Smooth muscle cell (in vitro differentiated cells): ENCODE data around the gene TMEM204. TPM values are rescaled to one million over a fixed set of nuclear protein-coding genes. Genes with fewer than 3 reads are reported as not detected.

Source experiments
- DNase-seq: peaks from one replicate; lab custom pipeline; 2025; ENCODE audit not compliant: unreplicated experiment; lab: John Stamatoyannopoulos, UW
- H2AFZ ChIP-seq: fragments of 200-600 bp; sonication (generic); 2 replicates; pipeline ENCODE4 v1.6.0; 2016; ENCODE audit warnings: antibody characterized with exemption, low read depth, mild to moderate bottlenecking
- H3F3A ChIP-seq: fragments of 200-600 bp; sonication (generic); 2 replicates; pipeline ENCODE4 v1.6.0; 2017; ENCODE audit warnings: antibody characterized with exemption, low read depth
- H3K27ac ChIP-seq: fragments of 200-600 bp; sonication (generic); 2 replicates; pipeline ENCODE4 v1.5.1; 2016; ENCODE audit warnings: low read depth, mild to moderate bottlenecking
- H3K27me3 ChIP-seq: fragments of 200-600 bp; sonication (generic); 2 replicates; pipeline ENCODE4 v1.6.1; 2016; ENCODE audit warnings: low read depth, mild to moderate bottlenecking
- H3K36me3 ChIP-seq: fragments of 200-600 bp; sonication (generic); 2 replicates; pipeline ENCODE4 v1.5.1; 2016; ENCODE audit warnings: low read depth
- H3K4me1 ChIP-seq: fragments of 200-600 bp; sonication (generic); 2 replicates; pipeline ENCODE4 v1.5.1; 2016; ENCODE audit warnings: low read depth
- H3K4me2 ChIP-seq: fragments of 200-600 bp; sonication (generic); 2 replicates; pipeline ENCODE4 v1.6.0; 2016; ENCODE audit warnings: mild to moderate bottlenecking
- H3K4me3 ChIP-seq: fragments of 200-600 bp; sonication (generic); 2 replicates; pipeline ENCODE4 v1.5.1; 2016; ENCODE audit warnings: mild to moderate bottlenecking
- H3K79me2 ChIP-seq: fragments of 200-600 bp; sonication (generic); 2 replicates; pipeline ENCODE4 v1.6.0; 2016; ENCODE audit warnings: low read depth, mild to moderate bottlenecking
- H3K9ac ChIP-seq: fragments of 200-600 bp; sonication (generic); 2 replicates; pipeline ENCODE4 v1.6.0; 2016; ENCODE audit warnings: low read depth
- H3K9me3 ChIP-seq: fragments of 200-600 bp; sonication (generic); replicated peaks from 2 replicates; pipeline ENCODE4 v1.5.1; 2016; ENCODE audit warnings: low read depth
- H4K20me1 ChIP-seq: fragments of 200-600 bp; sonication (generic); 2 replicates; pipeline ENCODE4 v1.6.0; 2016; ENCODE audit warnings: low read depth
- WGBS: methylation state at CpG from one replicate; pipeline ENCODE4 v1.1.7; 2016; ENCODE audit warnings: low lambda C conversion rate; 5-methylcytosine and 5-hydroxymethylcytosine counted together
- polyA plus RNA-seq: library from polyadenylated mRNA; unstranded; fragments of >200 nt; fragmentation: Nextera tagmentation; extraction: Ambion mirVana; gene quantifications from 2 replicates; pipeline ENCODE4 v1.2.1, GENCODE V29; 2016
- total RNA-seq: library from RNA; depleted of rRNA; stranded (reverse); fragments of >200 nt; gene quantifications from 2 replicates; pipeline ENCODE4 v1.2.3, GENCODE V29; 2014
- TF ChIP-seq, protein P1 (sequence below): fragments of 200-600 bp; sonication (generic); IDR thresholded peaks from 2 replicates; pipeline ENCODE4 v1.5.1; 2017; ENCODE audit warnings: borderline replicate concordance, mild to moderate bottlenecking, antibody characterized with exemption; ENCODE audit not compliant: insufficient read depth, poor library complexity, severe bottlenecking

The TMEM204 gene
- total and polyA plus RNA-seq, 2 experiments from 2014 or later = 0.90 to 4.2 TPM

DNA sequence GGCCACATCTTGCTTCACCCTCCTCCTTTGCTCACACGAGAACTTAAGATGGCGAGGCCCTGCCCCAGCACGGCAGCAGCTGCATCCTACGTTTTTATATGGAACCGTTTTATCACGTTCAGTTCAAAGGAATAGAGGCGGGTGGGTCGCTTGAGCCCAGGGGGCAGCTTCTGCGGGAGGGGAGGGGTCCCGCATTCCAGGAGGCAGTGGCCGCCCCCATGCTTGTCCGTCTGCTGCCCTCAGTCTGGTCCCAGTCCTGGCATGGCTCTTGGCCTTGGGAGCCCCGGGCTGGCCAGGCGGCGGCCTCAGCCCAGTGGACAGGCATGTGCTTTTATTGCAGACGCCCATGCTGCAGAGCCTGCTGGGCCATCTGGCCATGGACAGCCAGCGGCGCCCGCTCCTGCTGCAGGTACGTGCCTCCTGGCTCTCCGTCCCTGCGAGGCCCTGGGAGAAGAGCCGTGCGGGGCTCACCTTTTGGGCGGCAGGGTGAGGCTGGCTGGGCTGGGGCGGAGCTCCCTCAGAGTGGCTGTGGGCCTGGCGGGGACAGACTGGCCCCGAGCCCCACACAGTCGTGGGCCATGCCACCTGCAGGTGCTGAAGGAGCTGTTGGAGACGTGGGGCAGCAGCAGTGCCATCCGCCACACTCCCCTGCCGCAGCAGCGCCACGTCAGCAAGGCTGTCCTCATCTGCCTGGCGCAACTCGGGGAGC, 33.6 kb upstream of the TMEM204 start:
- no peak overlapping the region for H3K9ac ChIP-seq
- no peaks in the 10 kb centered on the region for H3F3A ChIP-seq
- TF ChIP-seq, protein P1, sequence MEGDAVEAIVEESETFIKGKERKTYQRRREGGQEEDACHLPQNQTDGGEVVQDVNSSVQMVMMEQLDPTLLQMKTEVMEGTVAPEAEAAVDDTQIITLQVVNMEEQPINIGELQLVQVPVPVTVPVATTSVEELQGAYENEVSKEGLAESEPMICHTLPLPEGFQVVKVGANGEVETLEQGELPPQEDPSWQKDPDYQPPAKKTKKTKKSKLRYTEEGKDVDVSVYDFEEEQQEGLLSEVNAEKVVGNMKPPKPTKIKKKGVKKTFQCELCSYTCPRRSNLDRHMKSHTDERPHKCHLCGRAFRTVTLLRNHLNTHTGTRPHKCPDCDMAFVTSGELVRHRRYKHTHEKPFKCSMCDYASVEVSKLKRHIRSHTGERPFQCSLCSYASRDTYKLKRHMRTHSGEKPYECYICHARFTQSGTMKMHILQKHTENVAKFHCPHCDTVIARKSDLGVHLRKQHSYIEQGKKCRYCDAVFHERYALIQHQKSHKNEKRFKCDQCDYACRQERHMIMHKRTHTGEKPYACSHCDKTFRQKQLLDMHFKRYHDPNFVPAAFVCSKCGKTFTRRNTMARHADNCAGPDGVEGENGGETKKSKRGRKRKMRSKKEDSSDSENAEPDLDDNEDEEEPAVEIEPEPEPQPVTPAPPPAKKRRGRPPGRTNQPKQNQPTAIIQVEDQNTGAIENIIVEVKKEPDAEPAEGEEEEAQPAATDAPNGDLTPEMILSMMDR = no peak
- no peaks in the 10 kb centered on the region for H3K27me3 ChIP-seq
- H3K27ac ChIP-seq = no peak overlapping the region
- H3K4me2 ChIP-seq = no peak overlapping the region
- H4K20me1 ChIP-seq = no peaks in the 10 kb centered on the region
- no peaks in the 10 kb centered on the region for H3K36me3 ChIP-seq
- 97% methylated on average over 31 of the region's 36 CpGs for WGBS
- no peaks in the 10 kb centered on the region for H3K9me3 ChIP-seq
- DNase-seq = no peak
- H3K79me2 ChIP-seq = peaks cover 3% of the 10 kb centered on the region
- H2AFZ ChIP-seq = no peak overlapping the region
- H3K4me3 ChIP-seq = no peak overlapping the region
- no peaks in the 10 kb centered on the region for H3K4me1 ChIP-seq

- TF ChIP-seq, protein P1 = no peak
- Histone ChIP-seq H2AFZ (no peak overlapping the region), H3K4me3 (no peak overlapping the region), H3F3A (no peaks in the 10 kb centered on the region), H3K27me3 (no peaks in the 10 kb centered on the region), H3K4me2 (no peak overlapping the region), H3K36me3 (no peaks in the 10 kb centered on the region), H3K27ac (no peak overlapping the region), H4K20me1 (no peaks in the 10 kb centered on the region), H3K9me3 (no peaks in the 10 kb centered on the region), H3K9ac (no peak overlapping the region), H3K79me2 (no peaks in the 10 kb centered on the region), H3K4me1 (no peaks in the 10 kb centered on the region)
- DNase-seq = no peak
- WGBS = 98% methylated on average over 44 of the region's 44 CpGs
Measured at GRCh38 chr16:1500465-1501150, 32.9 kb upstream of the TMEM204 start.

- TF ChIP-seq, protein P1 = no peak
- Histone ChIP-seq H3K27ac (no peak overlapping the region), H3K9ac (no peak overlapping the region), H3K9me3 (no peaks in the 10 kb centered on the region), H3K4me1 (no peaks in the 10 kb centered on the region), H3F3A (no peaks in the 10 kb centered on the region), H2AFZ (no peak overlapping the region), H3K4me2 (no peak overlapping the region), H3K27me3 (no peaks in the 10 kb centered on the region), H4K20me1 (no peaks in the 10 kb centered on the region), H3K36me3 (no peaks in the 10 kb centered on the region), H3K4me3 (no peak overlapping the region), H3K79me2 (no peaks in the 10 kb centered on the region)
- 96% methylated on average over 23 of the region's 23 CpGs for WGBS
- no peak for DNase-seq
Measured at GRCh38 chr16:1501630-1502029, 31.8 kb upstream of the TMEM204 start.
